ENCODE results near the gene CST6.
"Not testable (repeated sequence)": the region's sequence is repeated elsewhere in the genome, so short reads cannot be mapped to it uniquely, and the experiment has no call there.

CST6 gene

GRCh38 chr11:66015936-66016792 is 4.4 kb downstream of the CST6 start:
- no peak for DNase-seq

- no peak for DNase-seq
These were observed 5.0 kb downstream of the CST6 start for GRCh38 chr11:66016793-66017177.

DNA sequence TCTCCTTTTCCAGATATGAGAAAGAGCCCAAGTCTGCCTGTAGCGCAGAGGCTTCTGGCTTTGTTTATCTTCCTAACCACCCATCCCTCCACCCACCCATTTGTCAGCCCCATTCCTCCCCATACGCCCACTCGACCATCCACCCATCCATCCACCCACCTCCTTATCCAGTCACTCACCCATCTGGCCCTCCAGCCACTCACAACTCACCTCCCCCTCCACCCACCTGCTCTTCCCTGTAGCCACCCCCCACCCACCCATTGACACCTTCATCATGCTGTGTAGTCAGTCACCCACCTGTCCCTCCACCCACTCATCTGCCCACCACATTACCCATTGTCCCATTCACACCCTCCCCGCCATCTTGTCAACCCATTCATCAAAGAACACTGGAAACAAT is 5.5 kb downstream of the CST6 start:
- DNase-seq, result no peak

- DNase-seq, result no peak
These were observed 8.4 kb downstream of the CST6 start for GRCh38 chr11:66020212-66020611.

DNA sequence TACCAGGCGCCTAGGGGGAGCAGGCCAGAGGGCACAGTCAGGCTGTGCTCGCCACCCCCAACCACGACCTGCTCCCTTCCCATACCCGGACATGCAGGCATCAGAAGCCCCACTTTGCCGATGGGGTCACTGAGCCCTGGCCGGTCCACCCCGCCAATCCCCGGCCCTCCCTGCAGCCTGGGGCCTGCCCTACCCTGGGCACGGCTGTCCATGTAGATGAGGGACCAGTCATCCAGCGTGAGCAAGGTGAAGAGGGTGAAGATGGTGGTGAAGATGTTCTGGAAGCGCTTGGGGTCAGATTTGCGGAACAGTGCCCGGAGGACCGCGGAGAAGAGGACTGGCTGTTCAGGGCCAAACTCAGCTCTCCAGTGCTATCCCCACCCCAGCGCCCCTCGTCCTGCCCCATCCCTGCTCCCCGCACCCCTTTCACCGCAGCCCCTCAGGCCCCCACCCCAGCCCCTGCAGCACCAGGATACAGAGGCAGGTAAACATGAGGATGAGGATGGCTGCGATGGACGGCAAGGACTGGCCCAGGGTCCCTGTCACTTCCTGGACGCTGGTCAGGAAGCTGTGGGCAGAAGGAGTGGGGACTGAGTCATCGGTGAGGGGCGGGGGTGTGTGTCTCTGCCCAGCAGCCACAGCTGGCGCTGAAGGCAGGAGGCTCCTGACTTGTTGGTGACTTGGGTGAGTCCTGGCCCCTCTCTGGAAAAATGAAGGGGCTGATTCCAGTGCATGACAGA is 9.0 kb downstream of the CST6 start:
- DNase-seq, result no peak

DNA sequence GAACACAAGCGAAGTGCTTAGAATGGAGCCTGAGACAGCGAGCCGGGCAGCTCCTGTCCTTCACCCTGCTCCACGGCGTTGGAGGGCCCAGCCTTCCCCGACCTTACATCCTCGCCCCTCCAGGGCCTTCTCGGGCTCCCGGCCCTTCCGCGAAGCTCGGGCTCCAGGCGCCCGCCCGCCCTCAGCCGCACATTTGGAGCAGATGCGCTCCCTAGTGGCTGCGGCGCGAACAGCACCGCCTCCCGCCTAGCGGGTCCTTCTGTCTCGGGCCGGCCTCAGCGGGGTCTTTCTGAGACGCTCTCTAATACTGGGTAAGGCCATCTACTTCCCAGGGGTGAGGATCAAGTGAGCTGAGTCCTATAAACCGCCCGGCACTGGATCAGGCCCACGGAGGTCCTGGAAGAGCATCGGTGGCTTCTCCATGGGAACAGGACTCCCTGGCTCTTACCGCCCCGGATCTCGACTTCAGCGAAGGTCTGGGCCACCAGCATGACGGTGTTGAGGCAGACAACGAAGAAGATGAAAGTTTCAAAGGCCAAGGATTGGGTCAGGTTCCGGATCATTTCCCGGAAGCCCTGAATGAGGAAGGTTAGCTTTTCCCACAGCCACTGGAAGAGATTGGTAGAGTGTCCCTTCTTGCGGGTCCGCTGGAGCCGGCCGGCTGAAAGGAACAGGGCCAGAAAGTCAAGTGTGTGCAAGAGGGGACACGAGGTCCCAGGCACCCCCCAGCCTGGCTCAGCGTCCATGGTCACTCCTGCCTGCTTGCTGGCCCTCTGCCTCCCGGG is 10.8 kb downstream of the CST6 start:
- peak; percentile 23 for DNase-seq

GRCh38 chr11:66023186-66023440 is 11.3 kb downstream of the CST6 start:
- not testable (repeated sequence) for DNase-seq

DNA sequence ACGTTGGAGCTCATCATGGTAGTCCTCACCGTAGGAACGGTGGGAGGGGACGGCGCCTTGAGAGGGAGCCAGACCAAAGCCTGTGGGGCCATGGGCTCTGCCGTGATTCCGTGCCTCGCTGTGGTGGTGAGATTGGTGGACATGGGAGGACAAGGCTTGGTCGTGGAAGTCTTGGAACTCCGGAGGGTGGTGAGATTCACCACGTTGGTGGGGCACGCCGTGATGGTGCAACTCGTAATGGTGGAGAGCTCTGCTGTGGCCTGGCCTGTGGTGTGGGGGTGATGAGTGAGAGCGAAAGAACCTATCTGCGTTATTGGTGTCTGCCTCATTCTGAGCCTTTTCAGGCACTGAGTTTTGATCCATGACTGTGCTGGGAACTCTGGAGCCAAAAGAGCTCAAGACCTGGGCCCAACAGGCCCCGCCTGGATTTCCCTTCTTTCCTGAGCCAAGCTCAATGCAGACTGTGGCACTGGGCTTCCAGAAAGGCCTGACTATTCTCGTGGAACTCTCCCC is 14.3 kb downstream of the CST6 start, which contains the start of gene CATSPER1:
CATSPER1 (minus strand) TSS at position 463 of the 513 bp plus-strand sequence; CDS start at position 363, 100 bp downstream.
- DNase-seq, result no peak

DNA sequence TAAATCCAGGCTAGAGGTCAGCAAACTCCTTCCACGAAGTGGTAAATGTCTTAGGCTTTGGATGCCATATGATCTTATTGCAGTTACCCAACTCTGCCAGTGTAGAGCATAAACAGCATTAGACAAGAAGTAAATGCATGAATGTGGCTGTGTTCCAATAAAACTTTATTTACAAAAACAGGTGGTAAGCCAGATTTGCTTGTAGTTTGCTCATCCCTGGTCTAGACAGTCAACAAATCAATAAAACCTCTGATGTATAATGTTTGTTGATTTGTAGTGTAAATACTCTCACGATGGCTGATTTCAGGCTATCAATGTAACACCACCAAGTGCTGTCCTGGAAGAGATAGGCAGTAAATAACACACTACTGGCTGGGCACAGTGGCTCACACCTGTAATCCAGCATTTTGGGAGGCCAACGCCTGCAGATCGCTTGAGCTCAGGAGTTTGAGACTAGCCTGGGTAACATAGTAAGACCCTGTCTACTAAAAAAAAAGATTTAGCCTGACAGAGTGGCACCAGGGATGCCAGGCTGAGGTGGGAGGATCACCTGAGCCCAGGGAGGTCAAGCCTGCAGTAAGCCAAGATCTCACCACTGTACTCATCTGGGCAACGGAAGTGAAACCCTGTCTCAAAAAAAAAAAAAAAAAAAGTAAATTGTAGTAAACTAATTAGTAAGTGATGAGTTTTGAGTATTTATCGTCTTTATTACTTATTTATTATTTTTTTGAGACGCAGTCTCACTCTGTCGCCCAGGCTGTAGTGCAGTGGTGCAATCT is 21.3 kb downstream of the CST6 start:
- no peak for DNase-seq

DNA sequence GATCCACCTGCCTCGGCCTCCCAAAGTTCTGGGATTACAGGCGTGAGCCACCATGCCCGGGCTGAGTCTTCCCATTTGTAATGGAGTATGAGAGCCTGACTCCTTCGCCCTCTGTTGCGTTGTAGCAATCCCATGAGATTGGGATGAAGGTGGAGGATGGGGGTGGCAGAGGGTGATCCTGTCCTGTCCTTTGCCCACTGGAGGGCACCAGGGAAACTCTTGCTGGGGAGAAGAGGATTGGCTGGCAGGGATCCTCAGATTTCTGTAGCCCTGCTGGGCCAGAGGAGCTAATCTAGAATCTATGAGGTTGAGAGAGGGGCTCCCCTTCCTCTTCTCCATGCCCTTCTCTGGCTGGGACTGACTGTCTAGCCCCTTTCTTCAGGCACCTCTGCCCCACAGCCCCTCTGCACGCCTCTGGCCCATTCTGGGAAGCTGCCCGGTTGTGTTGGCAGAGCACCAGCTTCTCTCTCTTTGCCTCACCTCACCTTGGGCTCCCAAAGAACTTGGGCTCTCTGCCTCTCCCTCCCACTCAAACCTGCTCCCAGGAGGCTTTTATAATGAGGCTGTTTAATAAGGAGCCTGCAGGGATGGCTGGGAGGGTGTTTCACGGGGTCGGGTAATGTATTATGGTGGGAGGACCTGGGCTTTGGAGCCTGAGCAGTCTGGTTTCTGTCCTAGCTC is 24.0 kb downstream of the CST6 start:
- no peak for DNase-seq

DNA sequence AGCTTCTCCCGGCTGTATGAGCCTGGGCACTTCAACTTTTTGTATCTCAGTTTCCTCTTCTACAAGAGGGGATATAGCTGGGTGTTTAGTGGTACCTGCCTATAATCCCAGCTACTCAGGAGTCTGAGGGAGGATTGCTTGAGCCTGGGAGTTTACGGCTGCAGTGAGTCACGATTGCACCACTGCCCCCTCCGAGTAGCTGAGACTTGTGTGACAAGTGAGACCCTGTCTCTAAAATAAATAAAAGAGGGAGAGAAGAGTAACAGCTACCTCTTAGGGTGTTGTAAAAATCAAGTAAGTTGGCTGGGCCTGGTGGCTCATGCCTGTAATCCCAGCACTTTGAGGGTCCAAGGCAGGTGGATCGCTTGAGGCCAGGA is 24.5 kb downstream of the CST6 start:
- no peak for DNase-seq

GRCh38 chr11:66037327-66037726 is 25.5 kb downstream of the CST6 start:
- DNase-seq, result no peak

GRCh38 chr11:66039765-66040164 is 28.0 kb downstream of the CST6 start:
- no peak for DNase-seq

GRCh38 chr11:66042227-66042995 is 30.6 kb downstream of the CST6 start:
- DNase-seq, result no peak

GRCh38 chr11:66042996-66043906 is 31.4 kb downstream of the CST6 start:
- DNase-seq, result no peak

GRCh38 chr11:66044757-66045156 is 32.9 kb downstream of the CST6 start:
- DNase-seq, result no peak

DNA sequence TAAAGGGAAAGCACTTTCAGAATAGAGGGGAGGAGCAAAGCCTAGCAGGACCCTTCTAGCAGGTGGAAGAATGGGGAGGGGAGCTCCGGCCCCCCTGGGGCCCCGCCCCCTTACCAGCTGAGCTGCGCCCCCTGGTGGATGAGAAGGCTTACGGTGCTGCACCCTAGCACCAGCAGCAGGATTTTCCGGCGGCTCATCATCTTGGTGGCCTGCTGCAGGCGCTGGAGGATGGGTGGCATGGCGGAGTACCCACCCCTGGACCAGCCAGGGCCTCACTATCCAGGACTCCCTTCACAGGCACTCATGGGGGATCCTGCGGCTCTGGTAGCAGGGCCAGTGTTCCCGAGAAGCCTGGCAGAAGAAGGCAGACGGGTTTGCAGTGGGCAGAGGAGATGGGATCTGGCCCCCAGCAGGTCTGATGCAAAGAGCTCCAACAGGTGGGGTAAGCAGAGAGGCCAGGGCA is 33.4 kb downstream of the CST6 start:
- DNase-seq, result peak; percentile 39

DNA sequence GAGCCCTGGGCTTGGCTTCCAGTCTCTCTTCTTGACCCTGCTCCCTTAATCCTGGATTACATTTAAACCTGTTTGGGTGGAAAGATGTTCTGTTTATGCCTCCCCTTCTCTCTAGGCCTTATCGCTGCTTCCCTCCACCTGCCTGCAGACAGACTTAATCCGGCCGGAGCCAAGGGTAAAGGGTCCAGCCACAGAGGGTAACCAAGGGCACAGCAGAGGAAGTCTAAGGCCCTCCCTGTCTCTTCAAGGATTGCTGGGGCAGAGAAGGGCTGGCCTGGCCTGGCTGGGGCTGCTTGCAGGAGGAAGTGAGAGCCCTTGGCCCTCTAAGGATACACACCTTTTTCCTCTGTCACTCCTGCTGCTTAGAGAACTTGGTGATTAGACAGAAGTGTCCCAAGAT is 35.1 kb downstream of the CST6 start:
- DNase-seq, result no peak

- no peak for DNase-seq
These were observed 35.9 kb downstream of the CST6 start for GRCh38 chr11:66047541-66048365.

All from NCI-H2107 (cell line).